IPS-20b (cell line): ENCODE results near the gene GALNT11.

ENCODE experiments used
- H3K27ac ChIP-seq: one replicate; pipeline ENCODE4 v1.5.1; 2013; ENCODE audit warnings: low read length
- H3K27me3 ChIP-seq: 2 replicates; pipeline ENCODE4 v1.6.1; 2013; ENCODE audit warnings: mild to moderate bottlenecking, low read length, inconsistent platforms; ENCODE audit not compliant: insufficient read depth
- H3K36me3 ChIP-seq: 2 replicates; pipeline ENCODE4 v1.6.1; 2013; ENCODE audit warnings: low read depth, mild to moderate bottlenecking, inconsistent platforms, low read length, moderate library complexity; ENCODE audit not compliant: insufficient read depth
- H3K4me1 ChIP-seq: 2 replicates; pipeline ENCODE4 v1.6.1; 2013; ENCODE audit warnings: mild to moderate bottlenecking, control low read depth, inconsistent platforms, low read length, moderate library complexity; ENCODE audit not compliant: insufficient read depth
- H3K4me3 ChIP-seq: 2 replicates; pipeline ENCODE4 v1.5.1; 2013; ENCODE audit warnings: mild to moderate bottlenecking, low read length, inconsistent platforms
- H3K9ac ChIP-seq: 2 replicates; pipeline ENCODE4 v1.6.1; 2013; ENCODE audit warnings: low read depth, mild to moderate bottlenecking, inconsistent platforms, low read length, moderate library complexity
- H3K9me3 ChIP-seq: 2 replicates; pipeline ENCODE4 v1.6.1; 2013; ENCODE audit warnings: mild to moderate bottlenecking, low read depth, low read length, inconsistent platforms; ENCODE audit not compliant: insufficient read depth

Gene GALNT11

DNA sequence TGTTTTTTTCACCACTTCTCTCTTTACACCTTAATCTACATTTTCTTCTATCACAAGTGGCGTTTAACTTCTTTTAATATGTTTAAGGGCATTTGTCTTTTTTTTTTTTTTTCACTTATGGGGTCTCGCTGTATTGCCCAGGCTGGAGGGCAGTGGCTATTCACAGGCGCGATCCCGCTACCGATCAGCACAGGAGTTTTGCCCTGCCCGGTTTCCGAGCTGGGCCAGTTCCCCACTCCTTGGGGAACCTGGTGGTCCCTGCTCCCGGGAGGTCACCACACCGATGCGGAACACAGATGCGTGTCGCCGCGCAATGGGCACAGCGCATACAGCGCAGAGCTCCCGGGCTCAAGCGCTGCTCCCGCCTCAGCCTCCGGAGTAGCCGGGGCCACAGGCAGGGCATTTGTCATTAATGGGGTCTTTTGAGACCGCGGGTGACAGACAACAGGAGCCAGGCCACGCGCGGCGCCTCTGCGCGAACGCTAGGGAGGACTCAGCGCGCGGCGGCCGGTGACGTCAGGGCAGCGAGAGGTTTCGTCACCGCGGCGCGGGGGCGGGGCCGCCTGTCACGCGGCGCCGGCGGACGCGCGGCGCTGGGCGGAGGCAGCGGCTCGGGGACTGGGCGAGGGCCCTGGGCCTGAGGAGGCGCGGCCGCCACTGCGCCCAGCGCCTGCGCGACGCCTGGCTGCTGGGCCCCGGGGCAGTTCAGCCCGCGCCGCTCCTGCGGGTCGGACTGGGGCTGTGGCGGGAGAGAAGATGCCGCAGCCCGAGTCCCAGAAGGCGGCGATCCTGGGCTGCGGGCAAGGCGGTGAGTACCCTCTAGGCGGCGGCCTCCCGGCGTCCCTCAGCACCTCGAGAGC, at the start of gene GALNT11:
TSS of gene GALNT11 (plus strand) at position 598 of the 860 bp plus-strand sequence. CDS start 68,554 bp downstream, outside the sequence.
- Histone ChIP-seq H3K27ac (no peak within 1 kb of the TSS), H3K4me1 (0 out of 2 replicates have a peak, but pooled peaks cover 3% of the 10 kb centered on the region), H3K9ac (peak within 1 kb of the TSS; percentile 77; the same call in 1 of the 2 replicates), H3K36me3 (peaks cover 10% of the 10 kb centered on the region), H3K9me3 (no peaks in the 10 kb centered on the region), H3K4me3 (peak within 1 kb of the TSS; percentile 86), H3K27me3 (peaks cover 18% of the 10 kb centered on the region)

DNA sequence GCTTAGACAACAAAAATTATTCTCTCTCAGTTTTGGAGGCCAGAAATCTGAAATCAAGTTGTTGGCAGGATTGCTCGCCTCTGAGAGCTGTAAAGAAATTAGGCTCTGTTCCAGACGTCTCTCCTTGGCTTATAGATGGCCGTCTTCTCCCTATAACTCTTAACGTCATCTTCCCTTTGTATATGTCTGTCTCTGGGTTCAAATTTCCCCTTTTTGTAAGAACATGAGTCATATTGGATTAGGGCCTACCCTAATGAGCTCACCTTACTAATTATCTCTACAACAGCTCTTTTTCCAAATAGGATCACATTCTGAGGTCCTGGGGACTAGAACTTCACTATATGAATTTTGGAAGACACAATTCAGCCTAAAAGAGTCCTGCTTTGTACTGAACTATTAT, 46.9 kb upstream of the GALNT11 start:
- Histone ChIP-seq H3K4me1 (no peaks in the 10 kb centered on the region), H3K4me3 (no peak overlapping the region), H3K9ac (no peak overlapping the region), H3K27me3 (no peaks in the 10 kb centered on the region), H3K27ac (no peak overlapping the region), H3K9me3 (no peaks in the 10 kb centered on the region), H3K36me3 (no peaks in the 10 kb centered on the region)

DNA sequence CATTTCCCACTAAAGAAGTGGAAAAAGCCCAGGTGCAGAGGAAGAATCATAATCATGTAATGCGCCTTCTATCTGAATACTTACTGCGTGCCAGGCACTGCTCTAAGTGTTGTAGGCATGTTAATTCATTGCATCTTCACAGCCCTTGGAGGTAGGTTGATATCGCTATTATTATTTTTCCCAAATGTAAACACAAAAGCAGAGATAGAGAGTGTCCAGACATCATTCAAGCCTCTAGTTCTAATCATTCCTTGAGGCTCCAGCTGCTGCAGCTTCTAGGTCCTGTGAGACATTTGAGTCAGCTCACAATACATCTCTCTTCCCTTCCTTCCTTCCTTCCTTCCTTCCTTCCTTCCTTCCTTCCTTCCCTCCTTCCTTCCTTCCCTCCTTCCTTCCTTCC, 44.3 kb upstream of the GALNT11 start:
- Histone ChIP-seq H3K27me3 (no peaks in the 10 kb centered on the region), H3K4me1 (no peaks in the 10 kb centered on the region), H3K36me3 (no peaks in the 10 kb centered on the region), H3K9ac (no peak overlapping the region), H3K4me3 (no peak overlapping the region), H3K27ac (no peak overlapping the region), H3K9me3 (no peaks in the 10 kb centered on the region)

DNA sequence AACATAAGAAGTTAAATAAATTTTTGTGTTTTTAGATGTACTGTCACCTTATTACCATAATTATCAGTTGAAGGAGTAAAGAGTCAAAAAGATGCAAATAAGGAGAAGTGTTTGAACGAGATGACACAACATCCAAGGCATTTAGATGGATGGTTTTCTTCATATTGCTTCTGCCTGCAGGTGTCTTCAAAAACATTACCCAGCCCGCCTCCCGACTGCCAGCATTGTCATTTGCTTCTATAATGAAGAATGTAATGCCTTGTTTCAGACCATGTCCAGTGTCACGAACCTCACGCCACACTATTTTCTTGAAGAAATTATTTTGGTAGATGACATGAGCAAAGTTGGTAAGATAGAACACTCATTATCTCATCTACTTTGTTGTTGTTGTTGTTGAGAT, 42.7 kb upstream of the GALNT11 start:
- no peak overlapping the region for H3K9ac ChIP-seq
- H3K9me3 ChIP-seq, result no peaks in the 10 kb centered on the region
- no peaks in the 10 kb centered on the region for H3K27me3 ChIP-seq
- H3K4me1 ChIP-seq, result no peaks in the 10 kb centered on the region
- H3K4me3 ChIP-seq, result no peak overlapping the region
- H3K27ac ChIP-seq, result no peak overlapping the region
- no peaks in the 10 kb centered on the region for H3K36me3 ChIP-seq

DNA sequence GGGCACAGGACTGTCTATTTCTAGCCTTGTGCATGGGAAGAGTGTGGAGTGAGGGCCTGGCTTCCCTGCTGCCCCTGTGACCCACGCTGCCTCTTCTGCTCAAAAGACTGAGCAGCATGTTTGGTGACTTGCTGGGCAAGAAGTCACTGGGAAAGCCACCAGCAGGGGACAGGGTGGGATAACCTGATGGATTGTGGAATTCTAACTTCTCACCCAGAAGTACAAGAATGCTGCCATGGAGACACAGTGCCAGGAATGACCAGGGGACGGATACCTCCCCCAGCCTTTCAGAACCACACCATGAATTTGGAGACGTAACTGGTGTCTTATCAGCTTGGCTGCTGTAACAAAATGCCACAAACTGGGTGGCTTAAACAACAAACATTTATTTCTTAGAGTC, 40.9 kb upstream of the GALNT11 start:
- Histone ChIP-seq H3K9ac (no peak overlapping the region), H3K4me1 (no peaks in the 10 kb centered on the region), H3K27ac (no peak overlapping the region), H3K27me3 (no peaks in the 10 kb centered on the region), H3K4me3 (no peak overlapping the region), H3K9me3 (no peaks in the 10 kb centered on the region), H3K36me3 (no peaks in the 10 kb centered on the region)

DNA sequence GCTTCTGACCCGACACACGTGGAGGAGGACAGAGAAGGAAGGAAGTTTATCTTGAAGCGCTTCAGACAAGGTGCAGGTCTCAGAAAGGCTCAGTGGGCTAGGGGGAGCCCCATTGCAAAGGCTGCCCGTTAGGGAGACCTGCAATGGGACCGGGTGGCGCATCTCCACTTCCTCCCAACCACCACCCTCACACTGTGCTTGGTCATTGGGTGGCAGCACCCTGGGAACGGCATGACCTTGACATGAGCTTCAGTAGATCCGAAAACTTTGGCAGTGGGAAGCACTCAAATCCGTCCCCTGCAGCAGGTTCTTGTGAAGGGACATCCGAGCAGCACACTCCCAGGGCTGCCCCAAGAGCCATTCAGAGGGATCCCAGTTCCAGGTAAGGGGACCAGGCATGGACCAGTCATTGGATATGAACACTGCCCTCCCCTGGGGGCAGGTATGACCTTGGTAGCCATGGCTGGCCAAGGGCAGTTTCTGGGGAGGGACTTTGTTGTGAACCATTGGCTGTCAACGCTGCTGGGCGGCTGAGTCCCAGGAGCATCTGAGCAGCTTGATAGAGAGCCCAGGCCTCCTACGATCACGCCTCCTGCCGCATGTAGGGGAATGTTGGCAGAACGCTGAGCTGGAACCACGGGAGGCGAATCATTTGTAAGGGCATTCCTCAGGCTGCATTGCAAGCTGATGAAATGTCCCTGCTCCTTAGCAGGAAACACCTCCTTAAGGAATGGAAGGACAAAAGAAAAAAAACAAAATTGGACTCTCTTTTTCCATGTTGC, 37.5 kb upstream of the GALNT11 start:
- Histone ChIP-seq H3K9me3 (no peaks in the 10 kb centered on the region), H3K27ac (no peak overlapping the region), H3K36me3 (no peaks in the 10 kb centered on the region), H3K4me3 (no peak overlapping the region), H3K4me1 (no peaks in the 10 kb centered on the region; the same call in 1 of the 2 replicates), H3K9ac (no peak overlapping the region), H3K27me3 (no peaks in the 10 kb centered on the region)

DNA sequence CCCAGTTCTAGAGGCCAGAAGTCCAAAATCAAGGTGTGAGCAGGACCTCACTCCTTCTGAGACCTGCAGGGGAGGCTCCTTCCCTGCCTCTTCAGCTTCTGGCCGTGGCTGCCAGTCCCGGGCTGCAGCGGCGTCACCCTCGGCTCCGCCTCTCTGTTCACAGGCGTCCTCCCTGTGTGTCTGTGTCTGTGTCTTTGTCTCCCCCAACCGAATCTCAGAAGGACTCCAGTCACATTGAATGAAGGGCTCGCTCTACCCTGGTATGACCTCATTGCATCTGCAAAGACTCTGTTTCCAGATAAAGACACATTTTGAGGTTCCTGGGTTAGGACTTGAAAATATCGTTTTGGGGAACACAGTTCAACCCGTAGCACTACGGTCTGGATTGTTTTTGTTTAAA, 33.1 kb upstream of the GALNT11 start:
- no peak overlapping the region for H3K4me3 ChIP-seq
- no peaks in the 10 kb centered on the region for H3K36me3 ChIP-seq
- peaks cover 3% of the 10 kb centered on the region; the same call in 1 of the 2 replicates for H3K4me1 ChIP-seq
- no peak overlapping the region for H3K9ac ChIP-seq
- H3K27me3 ChIP-seq, result no peaks in the 10 kb centered on the region
- H3K27ac ChIP-seq, result no peak overlapping the region
- H3K9me3 ChIP-seq, result no peaks in the 10 kb centered on the region

DNA sequence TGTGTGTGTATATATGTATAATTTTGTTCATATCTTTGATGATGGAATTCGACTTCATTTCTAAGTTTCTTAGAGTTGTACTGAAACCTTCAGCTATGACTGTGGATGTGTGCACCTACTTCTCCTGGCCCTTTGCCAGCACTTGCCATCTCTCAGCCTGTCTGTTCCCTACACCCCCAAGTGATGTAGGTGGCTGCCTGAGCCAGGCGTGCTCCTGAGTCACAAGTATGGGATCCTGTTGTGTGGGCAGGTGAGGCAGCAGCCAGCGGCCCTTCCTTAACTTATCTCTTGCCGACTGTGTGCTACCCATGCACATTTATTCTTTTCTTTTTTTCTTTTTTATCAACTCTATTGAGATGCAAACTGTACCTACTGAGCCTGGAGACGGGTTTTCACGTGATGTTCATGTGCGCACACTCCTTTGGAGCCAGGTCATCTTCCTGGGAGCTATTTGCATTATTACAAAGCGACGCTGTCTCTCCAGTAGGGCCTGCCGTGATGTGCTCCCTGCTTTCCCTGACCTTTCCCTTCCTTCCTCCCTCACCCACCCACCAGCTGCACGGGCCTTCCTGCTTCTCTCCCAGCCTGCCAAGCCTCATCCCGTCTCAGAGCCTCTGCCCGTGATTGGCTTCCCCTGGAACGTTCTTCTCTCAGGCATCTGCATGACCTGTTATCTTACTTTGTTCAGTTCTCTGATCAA, 31.3 kb upstream of the GALNT11 start:
- Histone ChIP-seq H3K9me3 (no peaks in the 10 kb centered on the region), H3K9ac (no peak overlapping the region)

DNA sequence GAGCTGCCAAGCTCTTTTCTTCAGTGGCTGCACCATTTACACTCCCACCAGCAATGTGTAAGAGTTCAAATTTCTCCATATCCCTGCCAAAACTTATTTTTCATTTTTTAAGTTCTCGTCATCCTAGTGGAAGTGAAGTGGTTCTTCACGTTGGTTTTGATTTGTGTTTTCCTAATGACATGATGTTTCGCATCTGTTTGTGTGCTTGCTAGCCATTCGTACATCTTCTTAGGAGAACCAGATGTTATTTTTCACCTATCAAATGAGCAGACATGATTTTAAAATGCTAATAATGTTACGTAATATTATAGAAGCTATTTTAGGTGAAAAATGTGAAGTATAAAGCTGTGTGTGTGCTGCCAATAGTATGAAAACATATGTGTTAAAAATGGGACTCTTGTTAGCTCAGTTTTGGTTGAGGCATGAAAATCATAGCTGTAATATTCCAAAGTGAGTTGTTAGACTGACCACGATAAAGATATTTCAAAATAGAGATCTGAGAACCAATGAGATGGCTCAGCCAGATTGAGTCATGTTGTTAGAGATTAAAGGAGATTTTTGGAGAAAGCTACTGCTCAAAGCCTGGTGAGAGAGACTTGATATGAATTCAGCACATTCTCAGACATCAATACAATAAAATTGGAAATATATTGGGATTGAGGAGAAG, 25.9 kb upstream of the GALNT11 start:
- Histone ChIP-seq H3K36me3 (no peaks in the 10 kb centered on the region), H3K27ac (no peak overlapping the region), H3K4me3 (no peak overlapping the region), H3K27me3 (no peaks in the 10 kb centered on the region), H3K9me3 (no peaks in the 10 kb centered on the region), H3K9ac (no peak overlapping the region), H3K4me1 (no peaks in the 10 kb centered on the region)

More for the DNA sequence above, 31.3 kb upstream of the GALNT11 start:
- no peak overlapping the region for H3K27ac ChIP-seq
- no peaks in the 10 kb centered on the region for H3K36me3 ChIP-seq
- no peaks in the 10 kb centered on the region for H3K27me3 ChIP-seq
- peaks cover 3% of the 10 kb centered on the region; the same call in 1 of the 2 replicates for H3K4me1 ChIP-seq
- no peak overlapping the region for H3K4me3 ChIP-seq

DNA sequence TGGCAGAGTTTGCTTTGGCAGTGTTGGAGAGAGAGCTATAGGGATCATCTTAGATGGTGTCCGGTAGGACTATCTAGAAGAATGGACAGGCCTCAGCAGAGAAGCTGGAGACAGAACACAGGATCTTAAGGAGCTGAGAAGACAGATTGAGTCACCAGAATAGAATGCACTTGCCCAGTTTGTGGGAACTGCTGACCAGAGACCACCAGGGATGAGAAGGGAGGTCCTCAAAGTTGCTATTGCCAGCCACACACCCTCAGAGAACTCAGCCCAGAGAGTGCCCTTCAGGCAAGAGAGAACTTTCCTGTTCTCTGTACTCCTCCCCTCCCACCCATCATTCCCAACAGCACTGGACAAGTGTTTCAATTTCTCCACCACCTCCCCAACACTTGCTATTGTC, 25.3 kb upstream of the GALNT11 start:
- Histone ChIP-seq H3K9me3 (no peaks in the 10 kb centered on the region), H3K27ac (no peak overlapping the region), H3K9ac (no peak overlapping the region), H3K4me1 (no peaks in the 10 kb centered on the region), H3K27me3 (no peaks in the 10 kb centered on the region), H3K36me3 (no peaks in the 10 kb centered on the region), H3K4me3 (no peak overlapping the region)

DNA sequence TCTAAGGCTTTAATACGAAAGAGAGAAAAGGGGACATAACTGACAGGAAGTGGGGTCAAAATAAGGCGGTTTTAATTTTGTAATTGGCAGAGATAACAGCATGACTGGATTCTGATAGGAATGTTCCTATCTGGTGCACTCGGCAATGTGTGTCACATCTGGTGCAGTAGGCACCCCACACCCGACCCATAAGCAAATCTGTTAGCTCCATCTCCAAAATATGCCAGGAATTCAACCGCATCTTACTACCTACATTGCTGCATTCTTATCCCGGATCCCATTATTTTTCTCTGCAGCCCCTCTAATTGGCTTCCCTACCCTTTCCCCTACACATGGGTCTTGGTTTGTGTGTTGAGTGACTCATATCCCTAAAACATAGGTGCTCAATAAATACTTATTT, 19.1 kb upstream of the GALNT11 start:
- H3K9ac ChIP-seq, result no peak overlapping the region
- no peaks in the 10 kb centered on the region for H3K27me3 ChIP-seq
- H3K9me3 ChIP-seq, result no peaks in the 10 kb centered on the region
- no peak overlapping the region for H3K27ac ChIP-seq
- H3K4me1 ChIP-seq, result no peaks in the 10 kb centered on the region
- H3K36me3 ChIP-seq, result no peaks in the 10 kb centered on the region
- no peak overlapping the region for H3K4me3 ChIP-seq
